OCI-LY1 (cell line): ENCODE measurements around the gene SAMD8.

Source experiments
- EZH2 ChIP-seq: fragments of 200-600 bp; sonication (generic), shearing (Covaris generic); IDR thresholded peaks from 2 replicates; pipeline ENCODE4 v1.8.0; 2017; ENCODE audit warnings: borderline replicate concordance, mixed run types, mild to moderate bottlenecking, antibody characterized with exemption, low read length, moderate library complexity, mixed read lengths
- TF ChIP-seq, protein P1 (sequence below): fragments of 200-600 bp; sonication (generic), shearing (Covaris generic); IDR thresholded peaks from 2 replicates; pipeline ENCODE4 v1.5.1; 2017; ENCODE audit warnings: mild to moderate bottlenecking, antibody characterized with exemption, low read length, moderate library complexity, mixed read lengths

DNA sequence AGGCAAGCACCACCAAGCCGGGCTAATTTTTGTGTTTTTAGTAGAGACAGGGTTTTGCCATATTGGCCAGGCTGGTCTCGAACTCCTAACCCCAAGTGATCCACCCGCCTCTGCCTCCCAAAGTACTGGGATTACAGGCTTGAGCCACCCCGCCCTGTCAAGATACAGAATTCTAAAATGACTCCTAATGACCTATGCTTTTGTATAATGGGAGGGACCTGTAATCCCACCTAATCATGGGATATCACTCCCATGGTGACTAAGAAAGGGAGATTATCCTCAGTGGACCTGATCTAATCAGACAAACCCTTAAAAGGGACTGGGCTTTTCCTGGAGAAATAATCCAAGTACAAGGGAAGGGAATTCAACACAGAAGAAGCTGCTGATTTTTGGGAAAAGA is 28.8 kb downstream of the SAMD8 start:
- TF ChIP-seq, protein P1, sequence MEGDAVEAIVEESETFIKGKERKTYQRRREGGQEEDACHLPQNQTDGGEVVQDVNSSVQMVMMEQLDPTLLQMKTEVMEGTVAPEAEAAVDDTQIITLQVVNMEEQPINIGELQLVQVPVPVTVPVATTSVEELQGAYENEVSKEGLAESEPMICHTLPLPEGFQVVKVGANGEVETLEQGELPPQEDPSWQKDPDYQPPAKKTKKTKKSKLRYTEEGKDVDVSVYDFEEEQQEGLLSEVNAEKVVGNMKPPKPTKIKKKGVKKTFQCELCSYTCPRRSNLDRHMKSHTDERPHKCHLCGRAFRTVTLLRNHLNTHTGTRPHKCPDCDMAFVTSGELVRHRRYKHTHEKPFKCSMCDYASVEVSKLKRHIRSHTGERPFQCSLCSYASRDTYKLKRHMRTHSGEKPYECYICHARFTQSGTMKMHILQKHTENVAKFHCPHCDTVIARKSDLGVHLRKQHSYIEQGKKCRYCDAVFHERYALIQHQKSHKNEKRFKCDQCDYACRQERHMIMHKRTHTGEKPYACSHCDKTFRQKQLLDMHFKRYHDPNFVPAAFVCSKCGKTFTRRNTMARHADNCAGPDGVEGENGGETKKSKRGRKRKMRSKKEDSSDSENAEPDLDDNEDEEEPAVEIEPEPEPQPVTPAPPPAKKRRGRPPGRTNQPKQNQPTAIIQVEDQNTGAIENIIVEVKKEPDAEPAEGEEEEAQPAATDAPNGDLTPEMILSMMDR: no peak
- no peak for TF ChIP-seq EZH2
